ENCODE results near the gene USP34.
A peak's percentile ranks its signal among the peaks of the same experiment; 100 is the strongest.
"Not testable (repeated sequence)": the region's sequence is repeated elsewhere in the genome, so short reads cannot be mapped to it uniquely, and the experiment has no call there.

The USP34 gene

DNA sequence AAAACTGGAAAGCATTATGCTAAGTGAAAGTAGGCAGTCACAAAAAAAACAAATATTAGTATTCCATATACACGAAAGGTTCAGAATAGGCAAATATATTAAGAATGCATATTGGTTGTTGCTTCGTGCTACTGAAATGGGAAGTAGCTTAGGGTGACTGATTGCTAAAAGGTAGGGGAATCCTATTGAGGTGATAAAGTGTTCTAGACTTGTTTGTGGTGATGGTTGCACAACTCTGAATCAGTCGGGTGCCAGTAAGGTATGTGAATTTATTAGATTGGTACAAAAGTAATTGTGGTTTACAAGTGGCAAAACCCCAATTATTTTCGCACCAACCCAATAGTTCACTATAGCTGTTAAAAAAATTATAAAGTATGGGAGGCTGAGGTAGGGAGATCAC is 20.7 kb downstream of the USP34 start:
- H3K36me3 Mint-ChIP-seq (ENCODE audit: low read depth): peaks cover 35% of the 10 kb centered on the region
- no peak for DNase-seq (ENCODE audit: low spot score)
- H3K27ac Mint-ChIP-seq: no peak overlapping the region
- no peaks in the 10 kb centered on the region for H3K27me3 Mint-ChIP-seq (ENCODE audit: low read depth)
- H3K9me3 Mint-ChIP-seq: peaks cover 11% of the 10 kb centered on the region
- H3K4me3 Mint-ChIP-seq: no peak overlapping the region
- H3K4me1 Mint-ChIP-seq (ENCODE audit: low read depth): peaks cover 10% of the 10 kb centered on the region

DNA sequence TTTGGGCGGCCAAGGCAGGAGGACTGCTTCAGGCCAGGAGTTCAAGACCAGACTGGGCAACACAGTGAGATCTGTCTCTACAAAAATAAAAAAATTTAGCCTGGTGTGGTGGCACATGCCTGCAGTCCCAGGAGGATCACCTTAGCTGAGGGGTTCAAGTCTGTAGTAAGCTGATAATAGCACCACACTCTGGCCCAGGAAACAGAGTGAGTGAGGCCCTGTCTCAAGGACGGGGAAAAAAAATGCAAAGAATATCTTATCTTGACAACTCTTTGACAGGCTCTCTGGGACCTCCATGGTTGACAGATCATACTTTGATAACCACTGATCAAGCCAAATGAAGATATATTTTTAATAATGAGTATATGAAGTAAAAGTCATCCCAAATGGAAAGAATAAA is 22.7 kb downstream of the USP34 start:
- Mint-ChIP-seq H3K9me3 (peaks cover 11% of the 10 kb centered on the region), H3K36me3 (ENCODE audit: low read depth) (peaks cover 47% of the 10 kb centered on the region), H3K27me3 (ENCODE audit: low read depth) (no peaks in the 10 kb centered on the region), H3K4me1 (ENCODE audit: low read depth) (peaks cover 12% of the 10 kb centered on the region), H3K4me3 (no peak overlapping the region), H3K27ac (no peak overlapping the region)
- DNase-seq (ENCODE audit: low spot score): no peak

- H3K4me3 Mint-ChIP-seq: not testable (repeated sequence)
- H3K36me3 Mint-ChIP-seq (ENCODE audit: low read depth): peaks cover 46% of the 10 kb centered on the region
Measured at GRCh38 chr2:61446971-61447370, 23.9 kb downstream of the USP34 start.

DNA sequence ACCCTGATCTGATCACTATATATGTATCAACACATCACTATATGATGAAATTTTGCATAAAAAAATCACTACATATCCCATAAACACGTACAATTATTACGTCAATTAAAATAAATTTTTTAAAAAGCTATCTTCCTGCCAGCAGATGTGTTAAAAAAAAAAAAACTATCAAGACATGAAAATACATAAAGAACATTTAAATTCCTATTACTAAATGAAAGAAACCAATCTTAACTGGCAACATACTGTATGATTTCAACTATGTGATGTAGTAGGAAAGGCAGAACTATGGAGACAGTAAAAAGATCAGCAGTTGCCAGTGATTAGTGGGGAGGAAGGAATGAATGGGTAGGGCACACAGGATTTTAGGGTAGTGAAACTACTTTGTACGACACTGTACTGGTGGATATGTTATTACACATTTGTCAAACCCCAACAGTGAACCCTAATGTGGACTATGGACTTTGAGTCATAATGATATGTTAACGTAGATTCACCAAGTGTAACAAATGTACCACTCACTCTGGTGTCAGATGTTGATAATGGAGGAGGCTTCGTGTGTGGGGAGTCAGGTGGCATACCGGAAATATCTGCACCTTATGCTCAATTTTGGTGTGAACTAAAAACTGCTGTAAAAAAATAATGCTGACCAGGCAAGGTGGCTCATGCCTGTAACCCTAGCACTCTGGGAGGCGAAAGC is 27.4 kb downstream of the USP34 start:
- Mint-ChIP-seq H3K27me3 (ENCODE audit: low read depth) (no peaks in the 10 kb centered on the region), H3K36me3 (ENCODE audit: low read depth) (peaks cover 26% of the 10 kb centered on the region), H3K4me1 (ENCODE audit: low read depth) (peaks cover 24% of the 10 kb centered on the region), H3K4me3 (no peak overlapping the region), H3K27ac (no peak overlapping the region), H3K9me3 (no peaks in the 10 kb centered on the region)
- DNase-seq (ENCODE audit: low spot score): no peak

More at GRCh38 chr2:61446971-61447370, 23.9 kb downstream of the USP34 start:
- Mint-ChIP-seq H3K4me1 (ENCODE audit: low read depth) (peaks cover 18% of the 10 kb centered on the region), H3K9me3 (peaks cover 11% of the 10 kb centered on the region)
- not testable (repeated sequence) for H3K27ac Mint-ChIP-seq; DNase-seq (ENCODE audit: low spot score); H3K27me3 Mint-ChIP-seq (ENCODE audit: low read depth)

GRCh38 chr2:61439241-61440002 is 31.5 kb downstream of the USP34 start:
- peaks cover 43% of the 10 kb centered on the region for H3K4me1 Mint-ChIP-seq (ENCODE audit: low read depth)
- H3K36me3 Mint-ChIP-seq (ENCODE audit: low read depth): peaks cover 23% of the 10 kb centered on the region
- peaks cover 11% of the 10 kb centered on the region for H3K9me3 Mint-ChIP-seq
- no peak for DNase-seq (ENCODE audit: low spot score)
- no peak overlapping the region for H3K27ac Mint-ChIP-seq
- H3K27me3 Mint-ChIP-seq (ENCODE audit: low read depth): no peaks in the 10 kb centered on the region
- H3K4me3 Mint-ChIP-seq: no peak overlapping the region

- H3K4me1 Mint-ChIP-seq (ENCODE audit: low read depth): peaks cover 46% of the 10 kb centered on the region
- no peak overlapping the region for H3K4me3 Mint-ChIP-seq
- peaks cover 11% of the 10 kb centered on the region for H3K9me3 Mint-ChIP-seq
- no peak overlapping the region for H3K27ac Mint-ChIP-seq
- H3K36me3 Mint-ChIP-seq (ENCODE audit: low read depth): peaks cover 18% of the 10 kb centered on the region
- DNase-seq (ENCODE audit: low spot score): no peak
- no peaks in the 10 kb centered on the region for H3K27me3 Mint-ChIP-seq (ENCODE audit: low read depth)
Measured at GRCh38 chr2:61438670-61439069, 32.2 kb downstream of the USP34 start.

DNA sequence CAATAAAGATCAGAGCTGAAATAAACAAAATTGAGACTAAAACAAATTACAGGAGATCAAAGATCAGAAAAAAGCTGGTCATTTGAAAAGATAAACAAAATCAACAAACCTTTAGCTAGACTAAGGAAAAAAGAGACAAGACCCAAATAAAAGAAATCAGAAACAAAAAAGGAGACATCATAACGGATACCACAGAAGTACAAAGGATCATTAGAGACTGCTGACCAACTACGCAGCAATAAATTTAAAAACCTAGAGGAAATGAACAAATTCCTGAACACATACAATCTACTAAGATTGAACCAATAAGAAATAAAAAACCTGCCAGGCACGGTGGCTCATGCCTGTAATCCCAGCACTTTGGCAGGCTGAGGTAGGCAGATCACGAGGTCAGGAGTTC is 33.7 kb downstream of the USP34 start:
- H3K36me3 Mint-ChIP-seq (ENCODE audit: low read depth): peaks cover 13% of the 10 kb centered on the region
- H3K27ac Mint-ChIP-seq: no peak overlapping the region
- H3K27me3 Mint-ChIP-seq (ENCODE audit: low read depth): no peaks in the 10 kb centered on the region
- H3K4me1 Mint-ChIP-seq (ENCODE audit: low read depth): peaks cover 43% of the 10 kb centered on the region
- DNase-seq (ENCODE audit: low spot score): no peak
- H3K9me3 Mint-ChIP-seq: peaks cover 11% of the 10 kb centered on the region
- no peak overlapping the region for H3K4me3 Mint-ChIP-seq

- Mint-ChIP-seq H3K9me3 (peaks cover 11% of the 10 kb centered on the region), H3K27ac (no peak overlapping the region), H3K27me3 (ENCODE audit: low read depth) (no peaks in the 10 kb centered on the region), H3K4me3 (no peak overlapping the region), H3K4me1 (ENCODE audit: low read depth) (peaks cover 39% of the 10 kb centered on the region), H3K36me3 (ENCODE audit: low read depth) (peaks cover 13% of the 10 kb centered on the region)
- no peak for DNase-seq (ENCODE audit: low spot score)
Measured at GRCh38 chr2:61436092-61436491, 34.8 kb downstream of the USP34 start.

- Mint-ChIP-seq H3K9me3 (peaks cover 11% of the 10 kb centered on the region), H3K27me3 (ENCODE audit: low read depth) (no peaks in the 10 kb centered on the region), H3K27ac (no peak overlapping the region), H3K4me3 (no peak overlapping the region), H3K36me3 (ENCODE audit: low read depth) (peaks cover 13% of the 10 kb centered on the region), H3K4me1 (ENCODE audit: low read depth) (peaks cover 39% of the 10 kb centered on the region)
- DNase-seq (ENCODE audit: low spot score): no peak
Measured at GRCh38 chr2:61435291-61435690, 35.6 kb downstream of the USP34 start.

DNA sequence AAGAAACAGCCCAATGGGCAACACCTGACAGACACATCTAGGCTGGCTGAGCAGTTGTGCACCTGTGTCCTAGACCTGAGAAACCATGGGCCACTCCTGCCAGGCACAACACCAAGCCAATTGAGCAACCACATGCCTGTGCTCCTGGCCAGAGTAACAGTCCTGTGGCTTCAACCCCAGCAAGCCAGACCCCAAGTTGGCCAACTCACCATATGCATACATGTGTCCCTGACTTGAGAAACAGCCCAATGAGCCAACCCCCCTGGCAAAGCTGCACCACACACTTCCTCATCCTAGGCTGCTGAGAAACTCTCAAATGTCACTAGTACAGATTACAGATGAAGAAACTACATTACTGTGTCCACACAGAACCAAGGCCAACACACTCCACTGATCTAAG is 36.6 kb downstream of the USP34 start:
- Mint-ChIP-seq H3K4me3 (no peak overlapping the region), H3K36me3 (ENCODE audit: low read depth) (peaks cover 13% of the 10 kb centered on the region), H3K4me1 (ENCODE audit: low read depth) (peaks cover 38% of the 10 kb centered on the region), H3K27me3 (ENCODE audit: low read depth) (no peaks in the 10 kb centered on the region), H3K27ac (no peak overlapping the region), H3K9me3 (peaks cover 11% of the 10 kb centered on the region)
- no peak for DNase-seq (ENCODE audit: low spot score)

- Mint-ChIP-seq H3K36me3 (ENCODE audit: low read depth) (peaks cover 12% of the 10 kb centered on the region), H3K9me3 (peaks cover 11% of the 10 kb centered on the region), H3K27ac (no peak overlapping the region), H3K4me1 (ENCODE audit: low read depth) (peaks cover 34% of the 10 kb centered on the region), H3K4me3 (no peak overlapping the region), H3K27me3 (ENCODE audit: low read depth) (no peaks in the 10 kb centered on the region)
- DNase-seq (ENCODE audit: low spot score): no peak
Measured at GRCh38 chr2:61433606-61434005, 37.3 kb downstream of the USP34 start.

- Mint-ChIP-seq H3K27ac (no peak overlapping the region), H3K4me1 (ENCODE audit: low read depth) (peaks cover 35% of the 10 kb centered on the region), H3K27me3 (ENCODE audit: low read depth) (no peaks in the 10 kb centered on the region), H3K4me3 (no peak overlapping the region), H3K36me3 (ENCODE audit: low read depth) (peaks cover 10% of the 10 kb centered on the region), H3K9me3 (peaks cover 10% of the 10 kb centered on the region)
- DNase-seq (ENCODE audit: low spot score): no peak
Measured at GRCh38 chr2:61432990-61433389, 37.9 kb downstream of the USP34 start.

- H3K27ac Mint-ChIP-seq: no peak overlapping the region
- H3K9me3 Mint-ChIP-seq: no peaks in the 10 kb centered on the region
- peaks cover 31% of the 10 kb centered on the region for H3K4me1 Mint-ChIP-seq (ENCODE audit: low read depth)
- DNase-seq (ENCODE audit: low spot score): no peak
- peaks cover 2% of the 10 kb centered on the region for H3K36me3 Mint-ChIP-seq (ENCODE audit: low read depth)
- H3K27me3 Mint-ChIP-seq (ENCODE audit: low read depth): no peaks in the 10 kb centered on the region
- no peak overlapping the region for H3K4me3 Mint-ChIP-seq
Measured at GRCh38 chr2:61431345-61431744, 39.5 kb downstream of the USP34 start.

DNA sequence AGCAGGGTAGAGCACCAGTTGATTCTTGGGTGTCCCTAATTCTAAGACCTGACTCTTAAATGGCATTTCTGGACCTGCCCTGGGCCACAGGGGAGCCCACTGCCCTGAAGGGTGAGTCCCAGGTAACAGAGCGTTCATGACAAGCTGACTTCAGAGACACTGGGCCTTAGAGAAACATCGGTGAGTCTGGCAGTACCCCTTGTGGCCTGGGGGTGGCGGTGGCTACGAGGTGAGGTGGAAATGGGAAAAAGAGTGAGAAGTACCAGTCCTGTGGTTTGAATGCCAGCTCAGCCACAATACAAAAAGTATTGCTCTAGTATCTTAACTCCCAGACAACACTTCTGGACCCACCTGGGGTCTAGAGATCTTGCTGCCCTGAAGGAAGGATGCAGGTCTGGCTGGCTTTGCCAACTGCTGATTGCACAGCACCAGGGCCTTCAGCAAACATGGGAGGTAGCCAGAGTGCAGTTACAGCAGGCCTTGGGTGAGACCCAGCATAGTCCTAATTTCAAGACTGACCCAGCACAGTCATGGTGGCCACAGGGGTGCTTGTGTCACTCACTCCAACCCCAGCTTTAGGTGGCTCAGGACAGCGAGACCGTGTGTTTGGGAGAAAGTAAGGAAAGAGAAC is 44.5 kb downstream of the USP34 start:
- peak overlapping the region; percentile 33 for H3K27ac Mint-ChIP-seq
- H3K4me1 Mint-ChIP-seq (ENCODE audit: low read depth): peaks cover 36% of the 10 kb centered on the region
- H3K4me3 Mint-ChIP-seq: no peak overlapping the region
- H3K9me3 Mint-ChIP-seq: no peaks in the 10 kb centered on the region
- peak; percentile 59 for DNase-seq (ENCODE audit: low spot score)
- no peaks in the 10 kb centered on the region for H3K27me3 Mint-ChIP-seq (ENCODE audit: low read depth)
- H3K36me3 Mint-ChIP-seq (ENCODE audit: low read depth): no peaks in the 10 kb centered on the region
